GM11168 (cell line): ENCODE results near the gene S100A12.

ENCODE experiments used
- in situ Hi-C: fragments of 300-500 bp; cut with MboI; formaldehyde crosslinking; loops from one replicate; pipeline ENCODE4 v1.12.0; 2022; ENCODE audit warnings: low sequenced_read_pairs; ENCODE audit not compliant: unreplicated experiment

Gene S100A12

GRCh38 chr1:153339802-153340201 is 35.6 kb downstream of the S100A12 start:
- in situ Hi-C loops: no loop called here

GRCh38 chr1:153337980-153338853 is 37.2 kb downstream of the S100A12 start:
- in situ Hi-C loops: no loop called here

GRCh38 chr1:153336650-153337049 is 38.8 kb downstream of the S100A12 start:
- in situ Hi-C loops: no loop called here

- in situ Hi-C loops: no loop called here
These were observed 41.5 kb downstream of the S100A12 start for GRCh38 chr1:153333902-153334301.

GRCh38 chr1:153324912-153325311 is 50.5 kb downstream of the S100A12 start:
- in situ Hi-C loops: no loop called here
